Natural killer cell treated with Interleukin-12 subunit alpha and Interleukin-12 subunit beta and Interleukin-15 and Interleukin-18, amount 100 ng/mL, for 72 hours (primary cell): ENCODE data around the gene EPS8L3. TPM values are rescaled to one million over a fixed set of nuclear protein-coding genes. Genes with fewer than 3 reads are reported as not detected.

Experiments used
- ATAC-seq, 2 donors: fragments of 150-1000 bp; cut with Tn5 transposase in 1 of 2; sonication (Bioruptor Pico), chemical (Tn5 transposase) in 1 of 2; 2 replicates each; pipeline ENCODE4 v1.10.0; 2021
- DNase-seq: peaks from one replicate; pipeline ENCODE4 v3.0.0; 2022; ENCODE audit warnings: low spot score
- H3K27ac Mint-ChIP-seq, 2 donors: 1 replicate in 1 of 2; 2 replicates in 1 of 2; pipeline ENCODE4 v1.8.0; 2022; ENCODE audit warnings: mixed read lengths in 2 of 2, mild to moderate bottlenecking in 1 of 2, moderate library complexity in 1 of 2
- H3K27me3 Mint-ChIP-seq, 2 donors: 1 replicate in 1 of 2; 2 replicates in 1 of 2; pipeline ENCODE4 v1.8.0; 2022; ENCODE audit warnings: mixed read lengths in 2 of 2
- H3K36me3 Mint-ChIP-seq: one replicate; pipeline ENCODE4 v1.8.0; 2022; ENCODE audit warnings: mixed read lengths
- H3K4me1 Mint-ChIP-seq, 2 donors: 1 replicate in 1 of 2; 2 replicates in 1 of 2; pipeline ENCODE4 v1.8.0; 2022; ENCODE audit warnings: low read depth in 2 of 2, mixed read lengths in 2 of 2, mild to moderate bottlenecking in 1 of 2
- H3K4me3 Mint-ChIP-seq: one replicate; pipeline ENCODE4 v1.8.0; 2022; ENCODE audit warnings: mixed read lengths
- H3K9me3 Mint-ChIP-seq: 2 replicates; pipeline ENCODE4 v1.8.0; 2022; ENCODE audit warnings: mixed read lengths
- total RNA-seq, 2 donors: library from RNA; stranded (reverse); gene quantifications; one replicate each; pipeline ENCODE4 v1.2.3, GENCODE V29; 2022

The EPS8L3 gene
- total RNA-seq, 2 donors from 2014 or later, result not detected

DNA sequence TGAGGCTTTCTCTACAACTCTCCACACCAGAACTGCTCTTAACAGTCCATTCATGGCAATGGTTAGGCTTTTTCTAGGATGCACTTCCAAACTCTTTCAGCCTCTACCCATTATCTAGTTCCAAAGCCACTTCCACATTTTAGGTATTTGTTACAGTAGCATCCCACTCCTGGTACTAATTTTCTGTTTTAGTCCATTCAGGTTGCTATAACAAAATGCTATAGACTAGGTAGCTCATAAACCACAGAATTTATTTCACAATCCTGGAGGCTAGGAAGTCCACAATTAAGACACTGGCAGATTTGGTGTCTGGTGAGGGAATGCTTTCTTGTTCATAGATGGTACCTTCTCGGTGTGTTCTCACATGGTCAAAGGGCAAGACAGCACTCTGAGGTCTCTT, 17.3 kb upstream of the EPS8L3 start:
- Mint-ChIP-seq H3K4me3 (no peak overlapping the region), H3K36me3 (peaks cover 8% of the 10 kb centered on the region), H3K4me1 (peaks cover 7 to 15% of the 10 kb centered on the region in 2 donors), H3K9me3 (no peaks in the 10 kb centered on the region), H3K27ac (no peak overlapping the region), H3K27me3 (peaks cover 10 to 16% of the 10 kb centered on the region in 2 donors)
- ATAC-seq (no peak), DNase-seq (peak; percentile 44)

DNA sequence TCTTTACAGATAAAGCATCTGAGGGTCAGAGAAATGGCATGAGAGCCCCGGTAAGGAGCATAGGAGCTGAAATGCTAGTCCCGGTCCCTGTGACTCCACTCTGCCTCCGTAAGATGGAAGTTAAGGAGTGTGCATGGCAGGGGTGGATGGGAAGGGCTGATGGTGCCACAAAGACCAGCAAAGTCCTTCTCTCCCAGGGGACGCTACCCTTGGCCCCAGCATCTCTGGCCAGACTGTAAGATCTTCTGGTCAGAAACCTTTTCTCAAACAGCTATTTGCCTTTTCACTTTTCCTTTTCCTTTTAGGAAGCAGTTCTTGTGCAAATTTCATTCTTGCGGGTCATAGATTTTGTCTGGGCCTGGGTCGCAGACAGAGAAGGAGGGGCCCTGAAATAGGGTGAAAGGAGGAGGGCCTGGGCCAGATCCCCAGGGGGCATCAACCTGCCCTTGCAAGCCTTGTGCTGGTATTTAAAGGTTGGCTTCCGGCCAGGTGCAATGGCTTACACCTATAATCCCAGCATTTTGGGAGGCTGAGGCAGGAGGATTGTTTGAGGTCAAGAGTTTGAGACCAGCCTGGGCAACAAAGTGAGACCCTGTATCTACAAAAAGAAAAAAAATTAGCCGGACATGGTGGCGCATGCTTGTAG, 14.4 kb upstream of the EPS8L3 start:
- H3K27me3 Mint-ChIP-seq, result peaks cover 15 to 22% of the 10 kb centered on the region in 2 donors
- no peaks in the 10 kb centered on the region for H3K9me3 Mint-ChIP-seq
- H3K36me3 Mint-ChIP-seq, result peaks cover 8% of the 10 kb centered on the region
- ATAC-seq (no peak), DNase-seq (peak; percentile 37)
- H3K4me1 Mint-ChIP-seq, result peaks cover 4 to 7% of the 10 kb centered on the region in 2 donors
- no peak overlapping the region for H3K27ac Mint-ChIP-seq
- no peak overlapping the region for H3K4me3 Mint-ChIP-seq

- Mint-ChIP-seq H3K36me3 (peaks cover 8% of the 10 kb centered on the region), H3K27me3 (peaks cover 15 to 22% of the 10 kb centered on the region in 2 donors), H3K4me3 (no peak overlapping the region), H3K9me3 (no peaks in the 10 kb centered on the region), H3K27ac (peak overlapping the region; percentile 28 to 31), H3K4me1 (peaks cover 4 to 7% of the 10 kb centered on the region in 2 donors)
- DNase-seq (peak; percentile 37), ATAC-seq (no peak)
These were observed 13.7 kb upstream of the EPS8L3 start for GRCh38 chr1:109777436-109777835.

- Mint-ChIP-seq H3K4me1 (peaks cover 4 to 7% of the 10 kb centered on the region in 2 donors), H3K9me3 (no peaks in the 10 kb centered on the region), H3K4me3 (no peak overlapping the region), H3K27ac (peak overlapping the region; percentile 28 to 31), H3K36me3 (peaks cover 8% of the 10 kb centered on the region), H3K27me3 (peaks cover 15 to 22% of the 10 kb centered on the region in 2 donors)
- ATAC-seq (peak; percentile 87 to 89), DNase-seq (peak; percentile 67)
These were observed 13.2 kb upstream of the EPS8L3 start for GRCh38 chr1:109776911-109777310.

- Mint-ChIP-seq H3K36me3 (peaks cover 8% of the 10 kb centered on the region), H3K27ac (peak overlapping the region in 1 of 2 donors; percentile 32), H3K27me3 (peaks cover 15 to 22% of the 10 kb centered on the region in 2 donors), H3K4me3 (no peak overlapping the region), H3K4me1 (peaks cover 4 to 7% of the 10 kb centered on the region in 2 donors), H3K9me3 (no peaks in the 10 kb centered on the region)
- ATAC-seq, result no peak
- DNase-seq, result no peak
These were observed 12.6 kb upstream of the EPS8L3 start for GRCh38 chr1:109776206-109776835.

DNA sequence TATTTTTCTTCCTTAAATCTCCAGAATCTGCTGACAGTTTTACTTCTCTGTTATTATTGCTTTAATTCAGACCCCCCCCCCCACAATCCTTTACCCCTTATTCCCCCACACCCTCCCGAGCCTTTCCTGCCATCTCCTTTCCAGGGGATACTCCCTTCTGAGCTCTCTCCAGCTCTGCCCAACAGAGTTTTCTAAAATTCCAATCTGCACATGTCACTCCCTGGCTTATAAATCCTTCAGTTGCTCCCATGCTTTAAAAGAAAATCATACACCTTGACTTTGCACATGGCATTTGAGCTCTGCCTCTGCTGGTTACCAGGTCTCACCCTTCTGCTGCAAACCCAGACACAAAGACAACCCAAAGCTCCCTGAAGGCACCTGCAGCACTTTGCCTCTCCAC, 11.7 kb upstream of the EPS8L3 start:
- no peak for ATAC-seq
- Mint-ChIP-seq H3K36me3 (peaks cover under 1% of the 10 kb centered on the region), H3K27ac (peak overlapping the region in 1 of 2 donors; percentile 32), H3K9me3 (no peaks in the 10 kb centered on the region), H3K4me3 (no peak overlapping the region), H3K4me1 (peaks cover 4 to 7% of the 10 kb centered on the region in 2 donors), H3K27me3 (peaks cover 15 to 22% of the 10 kb centered on the region in 2 donors)
- DNase-seq, result no peak

- Mint-ChIP-seq H3K4me3 (no peak overlapping the region), H3K4me1 (peaks cover 4 to 7% of the 10 kb centered on the region in 2 donors), H3K27me3 (peaks cover 21 to 27% of the 10 kb centered on the region in 2 donors), H3K27ac (no peak overlapping the region), H3K9me3 (no peaks in the 10 kb centered on the region), H3K36me3 (no peaks in the 10 kb centered on the region)
- DNase-seq (no peak), ATAC-seq (no peak)
These were observed 10.3 kb upstream of the EPS8L3 start for GRCh38 chr1:109773900-109774485.

GRCh38 chr1:109773203-109773899, 9.6 kb upstream of the EPS8L3 start:
- ATAC-seq, result peak; percentile 69 to 70
- Mint-ChIP-seq H3K36me3 (no peaks in the 10 kb centered on the region), H3K9me3 (no peaks in the 10 kb centered on the region), H3K4me3 (no peak overlapping the region), H3K27ac (no peak overlapping the region), H3K4me1 (peaks cover 4 to 7% of the 10 kb centered on the region in 2 donors), H3K27me3 (peaks cover 21 to 27% of the 10 kb centered on the region in 2 donors)
- peak; percentile 78 for DNase-seq

GRCh38 chr1:109772658-109773202, 9.0 kb upstream of the EPS8L3 start:
- Mint-ChIP-seq H3K4me1 (peaks cover 4 to 7% of the 10 kb centered on the region in 2 donors), H3K27me3 (peaks cover 21 to 27% of the 10 kb centered on the region in 2 donors), H3K36me3 (no peaks in the 10 kb centered on the region), H3K4me3 (no peak overlapping the region), H3K27ac (no peak overlapping the region), H3K9me3 (no peaks in the 10 kb centered on the region)
- DNase-seq, result peak; percentile 39
- no peak for ATAC-seq

DNA sequence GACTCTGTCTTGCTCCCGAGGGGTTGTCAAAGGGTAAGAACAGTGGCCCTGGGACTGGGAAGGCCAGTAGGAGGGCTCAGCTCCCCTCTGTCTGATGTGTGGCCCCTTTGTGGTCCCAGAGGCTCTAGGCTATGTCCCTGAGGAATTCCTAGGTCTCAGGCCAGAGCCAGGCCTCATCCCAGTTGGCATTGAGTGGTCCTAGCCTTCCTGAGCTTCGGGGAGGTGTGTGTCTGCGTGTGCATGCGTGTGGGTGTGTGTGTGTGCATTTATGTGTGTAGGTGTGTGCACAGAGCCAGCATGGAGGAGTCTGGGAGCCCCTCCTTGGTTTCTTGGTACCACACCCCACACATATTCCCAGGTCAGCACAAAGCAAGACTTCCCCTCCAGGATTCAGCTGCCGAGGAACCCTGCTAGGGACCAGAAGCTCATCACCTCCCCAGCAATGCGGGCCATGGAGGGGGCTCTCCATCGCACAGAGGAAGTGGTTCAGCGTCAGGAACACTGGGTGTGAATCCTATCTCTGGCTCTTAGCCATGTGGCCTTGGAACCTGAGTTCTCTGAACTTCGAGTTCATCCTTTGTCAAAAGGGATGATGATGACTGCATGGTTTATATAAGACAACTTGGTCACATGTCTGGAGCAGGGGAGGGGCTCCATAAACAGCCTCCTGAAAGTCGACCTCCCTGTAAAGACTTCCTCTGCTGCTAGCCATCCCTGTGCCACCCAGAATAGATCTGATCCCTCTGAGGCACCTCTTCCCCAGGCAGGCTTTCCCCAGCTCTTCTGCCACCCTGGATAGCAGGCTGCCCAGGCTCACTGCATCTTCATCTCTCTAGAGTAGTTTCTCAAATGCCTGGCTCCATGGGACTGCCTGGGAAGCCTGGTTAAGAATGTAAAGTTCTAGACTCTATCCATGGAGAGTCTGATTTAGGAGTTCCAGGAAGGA, 8.3 kb upstream of the EPS8L3 start:
- Mint-ChIP-seq H3K27ac (no peak overlapping the region), H3K27me3 (peaks cover 21 to 27% of the 10 kb centered on the region in 2 donors), H3K36me3 (no peaks in the 10 kb centered on the region), H3K9me3 (no peaks in the 10 kb centered on the region), H3K4me3 (no peak overlapping the region), H3K4me1 (peaks cover 0 to 6% of the 10 kb centered on the region in 2 donors)
- DNase-seq (peak; percentile 26), ATAC-seq (no peak)

- H3K9me3 Mint-ChIP-seq, result no peaks in the 10 kb centered on the region
- no peak overlapping the region for H3K4me3 Mint-ChIP-seq
- H3K27ac Mint-ChIP-seq, result no peak overlapping the region
- ATAC-seq, result no peak
- peaks cover 14 to 23% of the 10 kb centered on the region in 2 donors for H3K27me3 Mint-ChIP-seq
- no peaks in the 10 kb centered on the region for H3K4me1 Mint-ChIP-seq
- H3K36me3 Mint-ChIP-seq, result no peaks in the 10 kb centered on the region
- DNase-seq, result peak; percentile 52
These were observed 6.8 kb upstream of the EPS8L3 start for GRCh38 chr1:109770331-109771095.
